ENCODE results near the gene FANCM.
A peak's percentile ranks its signal among the peaks of the same experiment; 100 is the strongest.

FANCM gene, protein sequence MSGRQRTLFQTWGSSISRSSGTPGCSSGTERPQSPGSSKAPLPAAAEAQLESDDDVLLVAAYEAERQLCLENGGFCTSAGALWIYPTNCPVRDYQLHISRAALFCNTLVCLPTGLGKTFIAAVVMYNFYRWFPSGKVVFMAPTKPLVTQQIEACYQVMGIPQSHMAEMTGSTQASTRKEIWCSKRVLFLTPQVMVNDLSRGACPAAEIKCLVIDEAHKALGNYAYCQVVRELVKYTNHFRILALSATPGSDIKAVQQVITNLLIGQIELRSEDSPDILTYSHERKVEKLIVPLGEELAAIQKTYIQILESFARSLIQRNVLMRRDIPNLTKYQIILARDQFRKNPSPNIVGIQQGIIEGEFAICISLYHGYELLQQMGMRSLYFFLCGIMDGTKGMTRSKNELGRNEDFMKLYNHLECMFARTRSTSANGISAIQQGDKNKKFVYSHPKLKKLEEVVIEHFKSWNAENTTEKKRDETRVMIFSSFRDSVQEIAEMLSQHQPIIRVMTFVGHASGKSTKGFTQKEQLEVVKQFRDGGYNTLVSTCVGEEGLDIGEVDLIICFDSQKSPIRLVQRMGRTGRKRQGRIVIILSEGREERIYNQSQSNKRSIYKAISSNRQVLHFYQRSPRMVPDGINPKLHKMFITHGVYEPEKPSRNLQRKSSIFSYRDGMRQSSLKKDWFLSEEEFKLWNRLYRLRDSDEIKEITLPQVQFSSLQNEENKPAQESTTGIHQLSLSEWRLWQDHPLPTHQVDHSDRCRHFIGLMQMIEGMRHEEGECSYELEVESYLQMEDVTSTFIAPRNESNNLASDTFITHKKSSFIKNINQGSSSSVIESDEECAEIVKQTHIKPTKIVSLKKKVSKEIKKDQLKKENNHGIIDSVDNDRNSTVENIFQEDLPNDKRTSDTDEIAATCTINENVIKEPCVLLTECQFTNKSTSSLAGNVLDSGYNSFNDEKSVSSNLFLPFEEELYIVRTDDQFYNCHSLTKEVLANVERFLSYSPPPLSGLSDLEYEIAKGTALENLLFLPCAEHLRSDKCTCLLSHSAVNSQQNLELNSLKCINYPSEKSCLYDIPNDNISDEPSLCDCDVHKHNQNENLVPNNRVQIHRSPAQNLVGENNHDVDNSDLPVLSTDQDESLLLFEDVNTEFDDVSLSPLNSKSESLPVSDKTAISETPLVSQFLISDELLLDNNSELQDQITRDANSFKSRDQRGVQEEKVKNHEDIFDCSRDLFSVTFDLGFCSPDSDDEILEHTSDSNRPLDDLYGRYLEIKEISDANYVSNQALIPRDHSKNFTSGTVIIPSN (N-terminal part only)

DNA sequence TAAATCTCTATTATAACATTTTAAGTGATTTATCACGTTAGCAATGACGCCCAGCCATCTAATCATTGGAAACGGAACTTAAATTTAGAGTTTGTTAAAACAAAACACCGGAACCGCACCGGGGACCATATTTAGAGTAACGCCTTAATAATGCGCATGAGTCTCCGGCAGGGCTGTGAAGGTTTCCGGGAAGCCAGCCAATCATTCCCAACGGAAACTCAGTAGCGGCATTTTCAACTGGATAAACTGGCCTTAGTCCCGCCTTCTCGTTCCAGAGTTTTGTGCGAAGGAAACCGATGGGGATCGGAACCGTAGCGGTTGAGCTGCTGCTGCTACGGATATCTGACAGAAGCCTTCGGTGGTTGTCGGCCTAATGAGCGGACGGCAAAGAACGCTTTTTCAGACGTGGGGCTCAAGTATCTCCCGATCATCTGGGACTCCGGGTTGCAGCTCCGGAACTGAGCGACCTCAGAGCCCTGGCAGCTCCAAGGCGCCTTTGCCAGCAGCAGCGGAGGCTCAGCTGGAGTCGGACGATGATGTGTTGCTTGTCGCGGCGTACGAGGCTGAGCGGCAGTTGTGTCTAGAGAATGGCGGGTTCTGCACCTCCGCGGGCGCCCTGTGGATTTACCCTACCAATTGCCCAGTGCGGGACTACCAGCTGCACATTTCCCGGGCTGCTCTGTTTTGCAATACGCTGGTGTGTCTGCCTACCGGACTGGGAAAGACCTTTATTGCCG lies at the start of gene FANCM:
Gene FANCM, plus strand, starts transcription at position 272 of the 737 bp plus-strand sequence. Its CDS starts 102 bp downstream, at position 374.
- DNase-seq = peak; percentile 86

DNA sequence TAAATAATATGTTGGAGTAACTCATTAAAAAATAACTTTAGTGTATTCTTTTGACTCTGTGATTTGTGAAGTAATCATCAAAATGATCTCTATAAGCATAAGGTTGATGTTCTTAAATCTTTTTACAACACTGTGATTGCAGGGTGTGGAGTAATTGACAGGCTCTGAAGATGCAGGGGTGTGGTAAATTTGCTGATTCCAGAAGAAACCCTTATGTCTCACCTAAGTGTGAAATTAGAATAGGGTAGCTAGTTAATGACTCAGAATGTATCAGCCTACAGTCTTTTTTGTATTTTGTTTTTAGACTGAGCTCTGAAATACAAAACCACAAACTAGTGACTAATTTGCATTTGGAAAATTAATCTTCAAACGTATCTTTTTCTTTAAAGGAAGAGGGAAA lies 45.9 kb upstream of the FANCM start:
- DNase-seq = no peak

DNA sequence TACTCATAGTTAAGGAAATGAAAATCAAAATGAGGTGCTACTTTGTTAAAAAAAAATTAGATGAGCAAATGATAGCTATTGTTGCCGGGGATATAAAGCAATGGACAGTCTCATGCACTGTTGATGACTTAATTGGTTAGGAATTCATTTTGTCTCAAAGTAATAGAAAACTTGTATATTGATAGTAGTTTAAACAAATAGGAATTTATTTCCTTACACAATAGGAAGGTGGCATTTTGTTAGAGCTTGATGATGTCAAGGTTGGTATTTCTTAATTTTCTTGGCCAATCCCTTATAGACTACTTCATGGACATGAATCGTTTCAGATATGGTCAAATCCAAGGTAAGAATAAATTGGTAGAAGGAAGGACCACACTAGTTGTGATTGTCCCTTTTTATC lies 44.0 kb upstream of the FANCM start:
- no peak for DNase-seq

DNA sequence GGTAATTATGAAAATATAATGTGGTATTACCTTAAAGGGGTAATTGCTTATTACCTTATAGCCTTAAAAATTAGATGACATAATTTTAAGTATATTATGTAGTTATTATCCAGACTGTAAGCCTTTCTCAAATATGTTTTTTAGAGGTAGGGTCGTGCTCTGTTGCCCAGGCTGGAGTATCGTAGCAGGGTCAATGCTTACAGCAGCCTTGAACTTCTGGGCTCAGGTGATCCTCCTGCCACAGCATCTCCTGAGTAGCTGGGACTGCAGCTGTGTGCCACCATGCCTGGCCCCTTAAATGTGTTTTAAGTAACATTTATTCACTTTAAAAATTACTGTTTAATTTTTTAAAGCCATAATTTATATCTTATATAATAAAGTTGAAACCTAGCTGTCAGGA lies 41.5 kb upstream of the FANCM start:
- DNase-seq = no peak

DNA sequence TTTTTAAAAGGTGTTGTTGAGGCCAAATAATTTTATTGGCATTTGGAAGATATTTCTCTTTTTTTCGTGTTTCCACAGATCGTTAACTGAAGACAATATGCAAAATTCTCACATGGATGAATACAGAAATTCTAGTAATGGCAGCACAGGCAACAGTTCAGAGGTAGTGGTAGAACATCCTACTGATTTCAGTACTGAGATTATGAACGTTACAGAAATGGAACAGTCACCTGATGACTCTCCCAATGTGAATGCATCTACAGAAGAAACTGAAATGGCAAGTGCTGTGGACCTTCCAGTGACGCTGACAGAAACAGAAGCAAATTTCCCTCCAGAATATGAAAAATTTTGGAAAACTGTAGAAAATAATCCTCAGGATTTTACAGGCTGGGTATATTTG lies 40.6 kb upstream of the FANCM start:
- no peak for DNase-seq

DNA sequence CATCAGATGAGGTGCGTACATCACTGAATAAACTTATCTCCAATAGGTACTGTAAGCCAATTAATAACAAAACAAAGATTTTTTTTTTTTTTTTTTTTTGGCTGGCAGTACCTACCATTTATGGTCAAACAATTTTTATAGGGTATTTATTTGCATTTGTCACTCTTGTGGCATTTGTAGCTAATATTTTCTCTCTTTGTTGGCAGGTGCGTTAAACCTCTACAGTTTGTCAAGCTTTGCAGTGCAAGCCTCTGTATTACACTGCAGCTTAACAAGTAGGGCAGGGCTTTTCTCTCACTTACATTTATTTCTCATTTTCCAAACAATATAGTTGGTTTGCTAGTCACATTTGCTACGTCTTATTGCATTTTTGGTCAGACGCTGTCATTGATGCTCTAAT lies 39.5 kb upstream of the FANCM start:
- DNase-seq = no peak

DNA sequence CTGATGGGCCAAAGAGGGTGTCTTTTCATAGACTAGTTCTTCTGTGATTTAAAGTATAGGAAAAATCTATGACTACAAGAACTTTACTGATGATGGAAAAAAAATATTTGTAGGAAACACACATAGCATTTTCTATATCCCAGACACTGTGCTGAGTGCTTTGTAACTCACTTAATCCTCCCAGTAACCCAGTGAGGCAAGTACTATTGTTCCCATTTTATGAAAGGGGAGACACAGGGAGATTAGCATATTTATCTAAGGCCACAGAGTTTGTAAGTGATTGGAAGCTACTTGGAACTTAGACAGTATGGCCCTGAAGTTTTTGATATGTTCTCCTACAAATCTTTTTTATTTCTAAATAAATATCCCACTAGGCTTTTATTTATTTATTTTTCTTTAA lies 31.9 kb upstream of the FANCM start:
- no peak for DNase-seq

DNA sequence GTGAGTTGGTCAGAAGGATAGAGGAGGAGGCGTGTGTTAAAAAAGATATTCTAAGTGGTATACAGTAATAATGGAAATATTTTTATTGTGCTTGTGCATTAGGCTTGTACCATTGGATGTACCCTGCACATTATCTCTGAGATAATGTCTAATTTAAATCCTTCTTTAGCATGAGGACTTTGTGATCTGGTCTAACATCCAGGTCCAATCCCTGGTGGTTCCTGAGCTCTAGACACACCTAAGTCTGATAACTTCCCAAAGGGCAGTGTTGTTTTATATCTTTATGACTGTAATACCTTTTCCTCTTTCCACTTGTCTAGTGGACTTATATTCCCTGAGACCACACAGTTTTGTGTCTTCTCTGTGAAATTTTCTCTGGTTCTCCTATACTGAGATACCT lies 31.2 kb upstream of the FANCM start:
- no peak for DNase-seq

DNA sequence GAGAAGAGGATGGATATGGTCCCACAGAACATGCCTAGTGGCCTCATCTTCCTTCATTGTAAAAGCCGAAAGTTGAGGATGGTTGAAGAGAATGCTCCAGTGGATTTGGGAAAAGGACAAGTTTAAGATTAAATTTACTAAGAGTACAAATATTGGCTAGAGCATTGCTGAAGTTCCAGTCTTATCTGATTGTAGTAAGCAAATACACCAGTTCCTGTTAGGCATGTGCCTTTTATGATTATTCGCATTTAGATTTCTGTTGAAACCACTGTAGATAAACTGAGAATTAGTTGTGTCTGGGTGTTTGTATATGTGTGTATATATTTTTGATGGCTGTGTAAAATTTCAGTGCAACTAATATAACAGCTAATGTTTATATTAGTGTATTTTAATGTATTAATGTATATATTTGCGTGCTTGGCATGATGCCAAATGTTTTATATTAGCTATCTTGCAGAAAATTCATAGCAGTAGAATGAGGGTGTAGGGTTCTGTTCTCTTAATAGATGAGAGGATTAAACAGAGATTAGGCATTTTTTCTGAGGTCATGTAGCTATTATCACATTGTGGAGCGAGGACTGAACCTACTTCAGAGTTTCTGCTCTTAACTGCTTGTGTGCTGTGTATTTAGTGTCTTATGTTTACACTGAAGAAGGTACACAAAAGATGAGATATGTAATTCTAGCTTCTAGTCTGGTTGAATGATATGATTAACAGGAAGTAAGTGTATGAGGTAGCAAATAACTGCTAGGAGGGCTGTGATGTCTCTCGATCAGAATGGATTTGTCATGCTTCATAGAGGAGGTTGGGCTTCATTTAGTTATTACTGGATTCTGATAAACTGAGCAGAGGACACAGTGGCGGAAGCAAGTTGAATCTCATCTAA lies 22.6 kb upstream of the FANCM start:
- DNase-seq = no peak

DNA sequence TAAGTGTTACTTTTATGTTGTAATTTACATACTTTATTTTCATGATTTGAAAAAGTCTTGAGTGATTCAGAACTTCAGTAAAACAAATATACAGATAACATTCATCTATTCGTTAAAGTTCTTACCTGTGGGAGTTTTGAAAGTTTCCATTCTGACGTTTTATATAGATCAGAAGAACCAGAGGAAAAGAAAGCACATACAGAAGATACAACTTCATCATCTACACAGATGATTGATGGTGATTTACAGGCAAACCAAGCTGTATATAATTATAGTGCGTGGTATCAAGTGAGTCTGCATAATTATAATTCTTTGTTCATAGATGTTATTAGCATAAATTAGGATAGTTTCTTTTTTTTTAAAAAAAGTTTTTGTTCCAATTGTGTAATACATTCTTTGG lies 21.4 kb upstream of the FANCM start:
- DNase-seq = no peak

DNA sequence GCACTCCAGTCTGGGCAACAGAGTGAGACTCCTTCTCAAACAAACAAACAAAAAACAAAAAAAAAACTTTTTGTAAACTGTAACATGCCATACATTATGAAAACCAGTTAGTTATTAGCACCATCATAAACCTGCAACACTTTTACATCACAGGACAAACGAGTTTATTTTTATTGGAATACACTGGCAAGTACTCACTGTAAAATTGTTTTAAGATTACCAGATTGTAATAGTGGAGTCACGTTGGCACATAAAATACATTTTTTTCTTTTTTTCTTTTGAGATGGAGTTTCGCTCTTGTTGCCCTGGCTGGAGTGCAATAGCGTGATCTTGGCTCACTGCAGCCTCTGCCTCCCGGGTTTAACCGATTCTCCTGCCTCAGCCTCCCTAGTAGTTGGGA lies 17.1 kb upstream of the FANCM start:
- DNase-seq = no peak

DNA sequence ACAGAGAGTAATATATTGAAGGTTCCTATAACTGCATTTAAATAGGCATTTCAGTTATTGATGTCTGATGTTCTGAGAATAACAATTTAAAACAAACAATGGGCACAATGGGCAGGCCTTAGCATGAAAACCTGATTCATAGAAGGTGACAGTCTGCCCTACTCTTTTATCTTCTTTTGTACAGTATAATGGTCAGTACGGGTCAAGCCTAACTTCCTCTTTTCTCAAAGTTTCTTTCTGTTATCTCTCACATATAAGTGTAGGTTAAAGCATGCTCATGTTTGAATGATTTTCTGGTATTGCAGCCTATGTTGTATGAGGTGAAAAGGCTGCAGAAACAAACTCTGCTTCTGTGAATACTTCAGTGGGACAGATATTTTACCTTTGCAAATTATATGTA lies 15.6 kb upstream of the FANCM start:
- DNase-seq = no peak

DNA sequence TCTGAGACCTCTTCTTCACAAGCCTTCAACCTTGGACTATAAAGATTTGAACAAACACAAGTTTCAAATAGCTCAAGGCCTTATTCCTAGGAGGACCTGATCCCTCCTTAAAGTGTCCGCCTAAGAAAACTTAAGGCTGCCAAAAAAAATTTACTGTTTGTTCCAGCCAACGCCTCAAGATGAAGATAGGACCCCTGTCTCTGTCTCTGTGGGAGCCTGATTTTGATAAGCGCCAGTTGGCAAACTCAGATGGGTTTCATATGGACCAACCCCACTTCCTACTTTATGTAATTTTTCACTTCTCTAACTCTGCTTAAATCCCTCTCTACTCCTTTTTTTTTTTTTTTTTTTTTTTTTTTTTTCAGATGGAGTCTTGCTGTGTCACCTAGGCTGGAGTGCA lies 12.5 kb upstream of the FANCM start:
- DNase-seq = no peak

DNA sequence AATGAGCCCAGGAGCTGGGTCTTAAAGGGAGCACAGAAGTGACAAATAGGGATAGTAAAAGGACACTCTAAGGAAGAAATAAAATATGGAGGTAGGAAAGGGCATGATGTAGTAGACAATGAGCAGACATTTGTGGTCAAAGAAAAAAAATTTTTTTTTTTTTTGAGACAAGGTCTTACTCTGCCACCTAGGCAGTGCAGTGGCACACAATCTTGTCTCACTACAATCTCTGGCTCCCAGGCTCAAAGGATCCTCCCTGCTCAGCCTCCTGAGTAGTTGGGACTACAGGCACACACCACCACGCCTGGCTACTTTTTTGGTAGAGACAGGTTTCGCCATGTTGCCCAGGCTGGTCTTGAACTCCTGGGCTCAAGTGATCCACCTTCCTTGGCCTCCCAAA lies 10.0 kb upstream of the FANCM start:
- DNase-seq = no peak

DNA sequence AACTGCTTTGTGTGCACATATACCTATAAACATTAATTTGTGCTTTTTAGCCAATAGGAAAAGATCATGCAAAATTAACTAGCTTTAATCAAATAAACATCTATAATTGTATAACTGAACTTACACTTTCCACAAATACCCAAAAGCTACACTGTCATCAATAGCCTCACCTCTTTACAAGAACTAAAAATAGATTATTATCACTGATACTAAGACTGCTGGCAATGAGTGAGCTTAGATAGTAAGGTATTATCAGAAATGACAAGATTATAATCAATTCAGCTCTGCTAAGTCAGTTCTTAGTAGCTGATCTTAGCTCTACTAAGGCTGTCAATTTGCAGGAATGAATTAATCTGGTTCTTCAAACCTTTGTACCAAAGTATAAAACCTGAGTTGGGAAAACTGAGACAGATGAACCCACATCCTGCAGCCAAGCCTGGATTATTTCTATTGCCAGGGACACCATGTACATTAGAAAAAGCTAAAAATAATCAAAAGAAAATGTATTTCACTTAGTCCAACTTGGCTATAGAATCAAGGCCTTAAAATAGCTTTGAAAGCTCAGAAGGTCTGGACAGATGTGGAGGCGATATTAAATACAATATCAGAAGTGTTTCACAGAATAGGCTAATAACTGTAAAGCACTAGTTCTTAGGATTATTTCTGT lies 6.6 kb upstream of the FANCM start:
- DNase-seq = no peak

DNA sequence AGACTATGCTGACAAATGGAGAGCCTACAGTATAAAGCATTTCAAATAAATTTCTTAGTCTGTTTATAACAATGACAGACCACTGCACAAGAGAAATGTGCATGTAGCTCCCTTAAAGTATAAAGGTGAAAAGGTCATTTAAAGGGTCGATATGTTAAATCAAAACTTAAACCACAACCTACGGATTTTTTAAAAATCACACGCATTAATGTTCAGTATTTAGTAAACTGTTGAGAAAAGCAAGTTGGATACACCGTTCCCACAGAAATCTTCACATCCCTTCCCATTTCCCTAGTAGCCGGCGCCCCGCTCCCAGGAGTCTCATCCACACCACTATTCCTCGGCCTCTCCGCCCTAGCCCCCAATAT lies 2.1 kb upstream of the FANCM start:
- DNase-seq = no peak

DNA sequence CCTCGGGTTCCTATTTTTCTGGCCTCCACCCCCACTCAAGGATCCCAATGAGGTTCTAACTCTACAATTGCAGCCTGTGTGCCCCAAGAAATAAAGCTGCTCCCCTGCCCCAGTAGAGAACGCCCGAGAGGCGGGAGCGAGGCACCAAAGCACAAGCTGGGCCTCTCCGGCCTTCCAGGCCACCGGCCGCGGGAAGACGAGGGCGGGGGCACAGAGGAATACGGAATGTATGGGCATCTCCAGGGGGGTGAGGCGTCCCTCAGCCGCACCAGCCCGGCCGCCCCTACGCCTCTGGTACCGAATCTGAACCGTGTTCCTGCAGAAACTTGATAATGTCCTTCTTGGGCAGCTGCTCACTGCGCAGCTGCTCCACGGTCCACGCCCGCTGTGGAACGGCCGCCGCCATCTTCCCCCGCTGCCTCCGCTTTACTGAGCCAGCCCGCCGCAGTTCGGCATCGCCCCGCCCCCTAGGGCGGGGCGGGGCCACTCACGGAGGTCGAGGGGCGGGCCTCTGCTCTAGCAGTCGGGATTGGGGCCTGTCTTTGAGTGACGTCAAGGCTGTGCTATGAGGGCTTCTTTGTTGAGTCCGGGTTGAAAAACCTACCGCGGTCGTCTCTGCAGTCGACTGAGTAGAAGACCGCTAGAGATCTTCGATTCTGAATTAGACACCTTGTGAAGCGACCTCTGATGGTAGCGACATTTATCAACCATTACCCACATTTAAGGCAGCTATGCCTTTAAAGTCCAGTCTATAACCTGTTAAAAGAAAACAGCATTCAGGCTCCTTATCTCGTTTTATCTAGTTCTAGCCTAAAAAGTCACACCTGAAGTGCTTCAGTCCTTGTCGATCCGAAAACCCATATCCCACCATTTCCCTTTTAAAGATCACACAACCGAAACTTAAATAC lies 1.4 kb upstream of the FANCM start, which contains the start of gene FKBP3:
Gene FKBP3, minus strand, starts transcription at position 431 of the 908 bp plus-strand sequence. Its CDS starts 25 bp downstream, at position 406.
- DNase-seq = peak; percentile 98

DNA sequence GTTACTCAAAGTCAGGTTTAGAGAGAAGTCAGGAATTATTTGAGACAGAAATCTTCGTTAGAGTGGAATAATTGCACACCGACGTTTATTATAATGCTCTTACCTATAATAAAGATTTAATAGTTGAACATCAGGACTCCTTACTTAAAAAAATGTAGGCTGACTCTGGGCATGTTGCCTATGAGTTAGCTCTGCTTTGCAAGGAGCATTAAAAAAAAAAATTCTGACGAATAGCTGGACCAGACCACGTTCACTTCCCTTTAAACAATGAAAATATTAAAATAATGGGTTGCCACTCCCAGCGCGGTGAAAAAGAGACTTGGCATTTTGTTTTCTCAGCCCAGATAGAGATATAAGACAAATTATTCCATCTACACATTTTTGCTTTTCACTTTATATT lies 574 bp upstream of the FANCM start:
- DNase-seq = no peak

DNA sequence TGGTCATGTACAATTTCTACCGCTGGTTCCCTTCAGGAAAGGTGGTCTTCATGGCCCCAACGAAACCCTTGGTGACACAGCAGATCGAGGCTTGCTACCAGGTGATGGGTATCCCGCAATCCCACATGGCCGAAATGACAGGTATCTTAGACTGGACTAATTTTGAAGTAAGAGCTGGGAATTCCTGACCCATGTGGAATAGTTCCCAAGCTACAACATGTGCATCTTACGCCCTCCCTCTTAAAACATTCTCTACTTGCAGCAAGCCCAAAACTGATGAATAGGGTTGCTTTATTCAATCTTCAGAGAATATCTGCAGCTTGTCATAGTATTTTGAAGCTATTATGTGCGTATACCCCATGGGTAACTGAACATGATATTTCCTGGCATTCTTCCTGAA lies 669 bp downstream of the FANCM start:
- DNase-seq = no peak

Data from CD4-positive, alpha-beta T cell treated with Interferon gamma for 1 hour (primary cell).